Activated CD4-positive, alpha-beta T cell treated with anti-CD3 and anti-CD28 coated beads for 36 hours (primary cell): ENCODE results near the gene SIGMAR1. TPM values are rescaled to one million over a fixed set of nuclear protein-coding genes. Genes with fewer than 3 reads are reported as not detected.

Experiments used
- ATAC-seq: fragments of 200-7000 bp; cut with Tn5 transposase; one replicate; pipeline ENCODE4 v1.10.0; 2021; ENCODE audit warnings: mild to moderate bottlenecking, moderate library complexity
- CTCF ChIA-PET: fragments of 350-600 bp; sonication (Branson Sonifier 250); formaldehyde crosslinking; loops from one replicate; lab custom pipeline; 2021; ENCODE audit warnings: antibody characterized with exemption; lab: Charles Lee
- POLR2A ChIA-PET: fragments of 350-600 bp; sonication (Branson Sonifier 250); formaldehyde crosslinking; loops from one replicate; lab custom pipeline; 2021; ENCODE audit warnings: antibody characterized with exemption, inconsistent platforms; lab: Charles Lee
- DNase-seq: peaks from one replicate; pipeline ENCODE4 v3.0.0-alpha.2; 2020
- H3K27ac Mint-ChIP-seq: one replicate; pipeline ENCODE4 v1.8.0; 2021; ENCODE audit warnings: mixed read lengths
- H3K27me3 Mint-ChIP-seq: one replicate; pipeline ENCODE4 v1.8.0; 2021; ENCODE audit warnings: mixed read lengths
- H3K36me3 Mint-ChIP-seq: one replicate; pipeline ENCODE4 v1.8.0; 2021; ENCODE audit warnings: low read depth, mixed read lengths
- H3K4me1 Mint-ChIP-seq: one replicate; pipeline ENCODE4 v1.8.0; 2021; ENCODE audit warnings: mixed read lengths
- H3K4me3 Mint-ChIP-seq: one replicate; pipeline ENCODE4 v1.8.0; 2021; ENCODE audit warnings: mild to moderate bottlenecking, moderate library complexity, mixed read lengths
- H3K9me3 Mint-ChIP-seq: one replicate; pipeline ENCODE4 v1.8.0; 2021; ENCODE audit warnings: low read depth, mixed read lengths
- intact Hi-C, 2 experiments: fragments of 100-400 bp; cut with DNase I in 1 of 2; cut with micrococcal nuclease in 1 of 2; formaldehyde crosslinking; loops; one replicate each; pipeline versions ENCODE4 v1.14.2 to v1.15.1; 2022 to 2024; cut with DNase I, micrococcal nuclease
- total RNA-seq, 2 experiments: library from RNA; stranded (reverse); gene quantifications; one replicate each; pipeline ENCODE4 v1.2.3, GENCODE V29; 2021

Gene SIGMAR1
- total RNA-seq, 2 experiments from 2014 or later: 63.6 to 68.0 TPM

DNA sequence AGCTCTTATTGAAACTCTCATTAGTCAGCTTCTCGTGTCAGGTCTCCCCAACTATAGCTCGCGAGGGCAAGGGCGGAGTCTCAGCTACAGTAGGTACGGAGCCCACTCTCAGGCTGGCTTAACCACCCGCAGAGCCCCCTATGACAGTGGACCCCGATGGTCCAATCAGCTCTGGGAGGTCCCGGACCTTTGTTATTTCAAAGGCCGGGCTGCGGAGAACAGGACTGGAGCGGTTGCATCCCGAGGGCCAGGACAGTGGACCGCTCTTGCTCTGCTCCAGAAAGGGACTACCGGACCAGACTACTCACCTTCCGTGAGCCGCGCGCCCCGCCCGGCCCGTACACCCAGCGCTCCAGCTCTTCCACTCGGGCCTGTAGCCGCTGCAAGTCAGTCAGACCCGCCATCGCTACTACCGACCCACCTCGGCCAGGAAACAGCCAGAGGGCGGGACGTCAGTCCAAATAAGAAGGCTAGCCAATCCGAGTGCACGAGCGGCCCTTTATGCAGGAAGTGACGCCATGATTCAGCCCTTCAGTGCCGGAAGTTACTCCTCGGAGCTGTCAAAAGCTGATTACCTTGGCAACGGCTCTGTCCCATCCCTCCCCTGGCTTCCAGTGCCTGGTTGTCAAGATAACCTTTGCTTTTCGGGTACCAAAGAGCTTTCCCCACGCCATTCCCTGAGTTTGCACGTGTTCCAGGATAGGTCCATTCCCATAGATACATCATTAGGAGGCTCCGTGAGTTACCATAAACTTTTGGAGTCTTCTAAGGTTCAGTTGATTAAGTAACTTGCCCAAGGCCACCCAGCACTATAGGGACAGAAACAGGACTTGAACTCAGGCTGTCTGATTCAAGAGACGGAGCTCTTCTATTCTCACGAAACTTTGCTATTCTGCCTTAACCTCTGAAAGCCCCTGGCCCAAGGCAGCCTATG is 17.3 kb downstream of the SIGMAR1 start, which contains the start of gene DCTN3:
TSS of gene DCTN3 (minus strand) at position 435 of the 934 bp plus-strand sequence. CDS start at position 404, 31 bp downstream.
- H3K27ac Mint-ChIP-seq: peak within 1 kb of the TSS; percentile 77
- peaks cover 25% of the 10 kb centered on the region for H3K27me3 Mint-ChIP-seq
- peaks cover 25% of the 10 kb centered on the region for H3K4me1 Mint-ChIP-seq
- ChIA-PET POLR2A (interaction anchor here (0.5 to 1.8 kb wide), 5 partner anchors 8 to 18 kb away, joined by 3 to 6 read pairs (median 4); partner anchors contain the start of gene RPP25L), CTCF (interaction anchor here (0.6 to 4.9 kb wide), 16 partner anchors 8 to 243 kb away, joined by 3 to 47 read pairs (median 4); partner anchors contain the start of genes ARID3C, GALT, MYORG and RPP25L)
- H3K36me3 Mint-ChIP-seq: peaks cover 1% of the 10 kb centered on the region
- H3K4me3 Mint-ChIP-seq: peak within 1 kb of the TSS; percentile 88
- intact Hi-C loops: loop anchor here (1.0 to 2.0 kb wide), 9 partner anchors 8 to 571 kb away; partner anchors contain the start of genes RPP25L (in 2 of the 2), DNAI1 (in 1 of the 2), DNAJB5 (in 1 of the 2) and FAM219A (in 1 of the 2)
- DNase-seq: peak; percentile 95
- H3K9me3 Mint-ChIP-seq: no peaks in the 10 kb centered on the region
- ATAC-seq: peak; percentile 99

DNA sequence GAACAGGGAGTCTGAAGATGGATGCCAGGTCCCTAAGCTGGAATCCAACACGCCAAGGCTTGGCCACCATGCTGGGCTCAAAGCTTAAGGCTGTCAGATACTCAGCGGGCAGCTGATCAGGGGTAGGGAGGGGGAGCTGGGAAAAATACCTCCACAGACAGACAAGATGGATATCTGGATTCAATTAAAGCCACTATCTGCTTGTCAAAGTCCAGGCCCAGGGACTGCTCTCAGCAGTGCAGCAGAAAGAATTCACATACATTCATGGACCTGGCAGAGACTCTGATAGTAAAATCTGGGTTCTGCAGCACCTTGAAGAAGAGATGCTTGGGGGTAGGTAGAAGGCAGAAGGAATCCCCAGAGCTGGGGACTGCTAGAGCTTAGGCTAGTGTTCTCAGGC is 22.5 kb downstream of the SIGMAR1 start:
- H3K4me1 Mint-ChIP-seq: peaks cover 25% of the 10 kb centered on the region
- no peak for ATAC-seq
- H3K36me3 Mint-ChIP-seq: peaks cover 14% of the 10 kb centered on the region
- DNase-seq: no peak
- no peak overlapping the region for H3K27ac Mint-ChIP-seq
- H3K27me3 Mint-ChIP-seq: no peaks in the 10 kb centered on the region
- H3K9me3 Mint-ChIP-seq: no peaks in the 10 kb centered on the region
- ChIA-PET CTCF (interaction anchor here (0.6 to 2.8 kb wide), 5 partner anchors 8 to 442 kb away, joined by 3 to 27 read pairs (median 4); no protein-coding TSS in a partner anchor), POLR2A (no interaction called here)
- H3K4me3 Mint-ChIP-seq: no peak overlapping the region
- intact Hi-C loops: loop anchor here in 1 of 2 experiments (10.0 kb wide), 1 partner anchor 440 kb away; the partner anchor contains the start of gene UBAP1

DNA sequence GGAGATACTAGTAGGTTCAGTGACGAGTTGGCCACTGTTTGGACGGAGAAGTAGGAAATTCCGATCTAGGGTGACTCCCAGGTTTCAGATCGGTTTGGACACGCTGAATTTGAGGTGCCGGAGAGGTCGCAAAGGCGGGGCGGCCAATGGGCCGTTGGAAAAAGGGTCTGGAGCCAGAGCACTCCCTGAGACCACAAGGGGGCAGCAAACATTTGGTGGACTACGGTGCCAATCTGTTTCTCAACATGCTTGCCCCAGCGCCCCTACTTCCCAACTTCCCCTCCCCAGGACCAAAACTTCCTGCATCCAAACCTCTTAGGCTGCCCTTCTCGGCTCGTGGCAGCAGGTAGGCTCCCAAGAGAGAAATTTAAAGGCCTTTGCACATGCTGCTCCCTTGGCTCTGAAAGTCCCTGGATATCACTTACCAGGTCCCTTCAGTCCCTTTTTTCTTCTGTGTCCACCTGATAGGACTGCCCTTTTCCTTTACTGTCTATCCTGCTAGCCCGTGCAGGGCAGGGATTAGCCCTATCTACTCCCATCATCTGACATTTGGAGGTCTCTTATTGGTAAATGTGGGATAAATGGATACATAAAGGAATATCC is 24.7 kb downstream of the SIGMAR1 start:
- Mint-ChIP-seq H3K27ac (peak overlapping the region; percentile 93), H3K9me3 (no peaks in the 10 kb centered on the region), H3K27me3 (no peaks in the 10 kb centered on the region), H3K36me3 (peaks cover 19% of the 10 kb centered on the region), H3K4me3 (peak overlapping the region; percentile 86), H3K4me1 (peaks cover 16% of the 10 kb centered on the region)
- DNase-seq (peak; percentile 82), ATAC-seq (peak; percentile 52)
- CTCF ChIA-PET: interaction anchor here (0.8 to 2.8 kb wide), 11 partner anchors 13 to 209 kb away, joined by 3 to 27 read pairs (median 5); partner anchors contain the start of gene SIGMAR1
- intact Hi-C loops: loop anchor here (1.0 to 10.0 kb wide), 14 partner anchors 7 to 564 kb away; partner anchors contain the start of genes DCTN3 (in 2 of the 2), DNAI1 (in 2 of the 2), FAM219A (in 2 of the 2) and DNAJB5 (in 1 of the 2)
- POLR2A ChIA-PET: interaction anchor here (1.0 kb wide), 2 partner anchors 8 to 33 kb away, joined by 3 read pairs; partner anchors contain the start of gene DCTN3

DNA sequence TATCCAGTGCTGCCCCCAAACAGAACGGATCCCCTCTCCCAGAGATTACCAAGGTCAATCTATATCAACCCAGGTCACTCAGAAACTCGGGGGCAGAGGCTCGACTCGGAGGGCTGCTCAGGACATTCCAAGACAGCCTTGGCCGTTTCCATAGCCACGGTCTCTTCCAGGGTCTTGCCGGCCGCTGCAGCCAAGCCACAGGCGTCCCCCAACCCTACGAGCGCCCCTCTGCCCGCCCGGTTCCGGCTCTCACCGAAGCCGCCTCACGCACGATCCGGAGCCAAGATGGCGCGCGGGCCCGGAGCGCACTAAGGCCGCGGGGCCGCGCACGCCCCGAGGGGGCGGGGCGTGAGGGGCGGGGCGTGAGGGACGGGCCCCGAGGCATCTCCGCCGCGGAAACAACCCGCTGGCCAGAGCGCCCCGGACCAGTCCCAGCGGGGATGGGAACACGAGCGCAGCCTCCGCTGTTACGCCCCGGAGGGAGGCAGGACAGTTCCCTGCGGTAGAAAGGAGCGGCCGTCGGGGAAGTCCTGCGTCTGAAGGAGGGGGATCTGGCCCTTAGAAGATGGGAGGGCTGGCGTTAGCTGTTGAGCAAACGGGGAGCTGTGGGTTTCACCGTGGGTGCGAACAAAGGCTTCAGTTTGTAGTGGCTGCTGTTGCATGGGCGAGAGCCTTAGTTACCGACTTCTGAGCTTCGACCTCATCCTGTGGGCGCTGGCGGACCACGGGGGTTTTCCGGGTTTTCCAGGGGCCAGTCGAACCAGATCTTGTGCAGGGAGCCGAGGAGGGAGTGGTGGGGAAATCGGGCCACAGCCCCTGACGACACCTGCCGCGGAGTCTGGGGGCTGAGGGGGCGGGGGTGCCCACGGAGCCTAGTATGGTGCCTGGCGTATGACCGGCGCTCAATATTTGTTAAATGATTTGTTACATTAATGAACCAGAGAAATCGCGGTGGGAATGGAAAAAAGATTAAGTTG is 25.5 kb downstream of the SIGMAR1 start, which contains the start of gene RPP25L:
TSS of gene RPP25L (minus strand) at position 287 of the 977 bp plus-strand sequence. CDS start 801 bp downstream, outside the sequence.
- peak within 1 kb of the TSS; percentile 86 for H3K4me3 Mint-ChIP-seq
- no peaks in the 10 kb centered on the region for H3K9me3 Mint-ChIP-seq
- peaks cover 19% of the 10 kb centered on the region for H3K36me3 Mint-ChIP-seq

DNA sequence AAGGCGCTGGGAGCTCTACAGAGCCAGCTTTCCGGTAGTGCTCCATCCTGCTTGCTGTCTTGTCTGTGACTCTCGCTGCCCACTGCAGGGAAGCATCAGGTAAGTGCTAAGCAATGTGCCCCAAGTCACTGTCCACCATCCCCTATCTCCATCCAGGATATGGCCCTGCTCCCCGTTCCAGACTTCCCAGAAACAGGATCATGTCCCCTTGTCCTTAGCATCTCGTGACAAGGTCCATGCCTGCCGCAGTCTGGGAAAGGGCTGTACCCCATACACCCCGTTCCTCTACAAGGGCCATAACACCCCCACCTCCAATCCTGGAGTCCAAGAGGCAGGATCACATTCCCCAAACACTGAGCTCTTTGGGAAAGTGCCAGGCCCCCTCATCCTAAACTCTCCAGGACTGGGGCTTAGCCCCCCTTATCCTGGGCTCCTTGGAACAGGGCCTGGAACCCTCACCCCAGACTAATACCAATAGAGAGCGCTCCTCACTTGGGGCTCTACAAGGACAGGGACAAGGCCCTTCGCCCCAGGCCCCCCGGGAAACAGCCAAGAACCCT is 26.3 kb downstream of the SIGMAR1 start:
- ChIA-PET POLR2A (interaction anchor here (0.7 kb wide), 1 partner anchor 26 kb away, joined by 3 read pairs; no protein-coding TSS in a partner anchor), CTCF (interaction anchor here (1.0 to 2.7 kb wide), 5 partner anchors 20 to 91 kb away, joined by 3 to 26 read pairs (median 8); partner anchors contain the start of gene SIGMAR1)
- Mint-ChIP-seq H3K27me3 (no peaks in the 10 kb centered on the region), H3K9me3 (no peaks in the 10 kb centered on the region), H3K4me3 (peak overlapping the region; percentile 86), H3K36me3 (peaks cover 19% of the 10 kb centered on the region), H3K4me1 (peaks cover 16% of the 10 kb centered on the region), H3K27ac (peak overlapping the region; percentile 93)
- ATAC-seq: peak; percentile 20
- intact Hi-C loops: loop anchor here (5.0 to 10.0 kb wide), 3 partner anchors 36 to 437 kb away; partner anchors contain the start of genes GALT (in 1 of the 2) and UBAP1 (in 1 of the 2)
- DNase-seq: no peak

More for the DNA sequence above, 25.5 kb downstream of the SIGMAR1 start, which contains the start of gene RPP25L:
- Mint-ChIP-seq H3K27ac (peak within 1 kb of the TSS; percentile 93), H3K4me1 (peaks cover 16% of the 10 kb centered on the region), H3K27me3 (no peaks in the 10 kb centered on the region)
- DNase-seq (peak; percentile 91), ATAC-seq (peak; percentile 97)
- ChIA-PET CTCF (interaction anchor here (0.7 to 2.7 kb wide), 8 partner anchors 8 to 1130 kb away, joined by 3 to 26 read pairs (median 6); partner anchors contain the start of genes DCTN3 and SIGMAR1), POLR2A (interaction anchor here (1.0 kb wide), 2 partner anchors 8 to 34 kb away, joined by 3 read pairs; partner anchors contain the start of gene DCTN3)
- intact Hi-C loops: loop anchor here (1.0 to 10.0 kb wide), 14 partner anchors 8 to 563 kb away; partner anchors contain the start of genes DCTN3 (in 2 of the 2), DNAI1 (in 2 of the 2), FAM219A (in 2 of the 2) and DNAJB5 (in 1 of the 2)

DNA sequence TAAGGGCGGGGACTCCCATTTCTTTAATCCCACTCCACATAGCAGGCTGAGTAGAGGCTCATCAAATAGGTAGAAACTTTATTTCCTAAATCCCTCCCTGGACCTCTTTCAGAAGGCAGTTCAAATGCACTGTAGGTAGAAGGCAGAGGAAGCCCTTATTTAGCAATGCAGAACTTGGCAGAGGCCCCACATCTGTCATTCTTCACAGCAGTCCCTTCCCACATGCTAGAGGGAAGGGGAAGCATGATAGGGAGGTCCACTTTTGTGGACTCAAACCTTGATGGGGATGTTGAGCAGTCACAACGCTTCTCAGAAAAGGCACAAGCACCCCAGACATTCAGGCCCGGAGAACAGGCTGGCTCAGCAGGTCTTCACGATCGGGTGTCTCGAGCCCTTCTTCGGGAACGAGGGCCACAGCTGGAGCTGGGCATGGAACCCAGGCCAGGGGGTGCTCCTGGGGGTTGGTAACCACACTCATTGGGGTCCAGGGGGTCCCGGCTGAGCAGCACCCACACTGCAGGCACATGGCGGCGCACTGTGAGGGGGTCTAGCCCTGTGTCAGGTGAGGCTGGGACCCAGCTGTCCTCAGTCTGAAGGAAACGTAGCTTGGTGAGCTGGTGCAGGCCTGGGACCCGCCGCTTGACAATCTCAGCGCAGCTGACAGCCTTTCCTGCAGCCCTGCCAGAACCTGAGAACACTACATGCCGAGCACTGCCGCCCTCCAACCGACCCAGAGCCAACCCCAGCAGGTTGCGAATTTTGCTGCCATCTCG is 27.0 kb downstream of the SIGMAR1 start:
- POLR2A ChIA-PET: interaction anchor here (0.7 kb wide), 1 partner anchor 26 kb away, joined by 3 read pairs; no protein-coding TSS in a partner anchor
- DNase-seq: no peak

DNA sequence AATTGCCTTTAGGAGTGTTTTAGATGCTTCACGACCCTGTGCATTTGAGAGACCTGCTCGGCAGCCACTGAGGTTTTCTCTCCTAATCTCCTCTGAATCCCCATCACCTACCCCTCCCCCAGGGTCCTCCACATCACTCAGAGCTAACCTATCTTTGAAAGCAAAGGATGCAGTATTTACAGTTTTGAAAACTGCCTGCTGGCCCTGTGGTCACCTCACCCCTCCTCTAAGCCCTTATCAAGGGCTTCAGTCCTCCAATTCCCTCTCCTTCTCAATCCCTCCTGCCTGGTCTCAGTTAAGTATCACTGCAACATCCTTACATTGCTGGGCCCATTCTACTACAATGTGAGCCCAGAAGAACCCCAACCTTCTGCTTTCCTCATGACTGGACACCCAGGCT is 30.3 kb downstream of the SIGMAR1 start:
- no peak overlapping the region for H3K27ac Mint-ChIP-seq
- CTCF ChIA-PET: interaction anchor here (0.5 to 1.3 kb wide), 8 partner anchors 10 to 1192 kb away, joined by 3 to 4 read pairs (median 3); partner anchors contain the start of gene SIGMAR1
- H3K4me1 Mint-ChIP-seq: peaks cover 12% of the 10 kb centered on the region
- intact Hi-C loops: loop anchor here in 1 of 2 experiments (2.0 kb wide), 1 partner anchor 15 kb away; no protein-coding TSS in a partner anchor
- no peaks in the 10 kb centered on the region for H3K9me3 Mint-ChIP-seq
- POLR2A ChIA-PET: no interaction called here
- peaks cover 2% of the 10 kb centered on the region for H3K27me3 Mint-ChIP-seq
- H3K4me3 Mint-ChIP-seq: no peak overlapping the region
- ATAC-seq: no peak
- DNase-seq: no peak
- H3K36me3 Mint-ChIP-seq: peaks cover 14% of the 10 kb centered on the region

More for the DNA sequence above, 27.0 kb downstream of the SIGMAR1 start:
- intact Hi-C loops: loop anchor here (5.0 to 10.0 kb wide), 3 partner anchors 37 to 436 kb away; partner anchors contain the start of genes GALT (in 1 of the 2) and UBAP1 (in 1 of the 2)
- Mint-ChIP-seq H3K4me1 (peaks cover 16% of the 10 kb centered on the region), H3K27ac (no peak overlapping the region), H3K4me3 (peak overlapping the region; percentile 86), H3K9me3 (no peaks in the 10 kb centered on the region), H3K27me3 (no peaks in the 10 kb centered on the region), H3K36me3 (peaks cover 19% of the 10 kb centered on the region)
- CTCF ChIA-PET: interaction anchor here (1.0 to 2.6 kb wide), 4 partner anchors 20 to 27 kb away, joined by 3 to 26 read pairs (median 6); partner anchors contain the start of gene SIGMAR1
- ATAC-seq: no peak

DNA sequence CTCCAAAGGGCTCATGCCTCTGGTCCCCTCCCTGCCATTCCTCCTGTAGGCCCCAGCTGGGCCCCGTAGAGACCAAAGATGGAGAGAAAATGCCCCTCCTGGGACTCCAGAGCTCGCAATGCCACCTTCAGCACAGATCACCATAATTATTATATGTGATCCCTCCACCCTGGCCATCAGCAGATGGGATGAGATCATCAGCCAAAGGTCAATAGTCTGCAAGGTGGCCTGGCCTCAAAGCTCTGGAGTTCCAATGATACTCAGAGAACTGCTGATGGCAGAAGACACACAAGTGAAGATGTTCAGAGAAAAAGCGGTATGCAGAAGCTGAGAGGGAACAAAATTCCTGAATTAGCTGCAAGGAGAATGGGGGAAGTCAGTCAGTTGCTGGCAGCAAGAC is 30.7 kb downstream of the SIGMAR1 start:
- ChIA-PET POLR2A (no interaction called here), CTCF (interaction anchor here (0.6 to 1.4 kb wide), 12 partner anchors 10 to 1191 kb away, joined by 3 to 4 read pairs (median 3); partner anchors contain the start of gene SIGMAR1)
- Mint-ChIP-seq H3K9me3 (no peaks in the 10 kb centered on the region), H3K27ac (no peak overlapping the region), H3K27me3 (peaks cover 2% of the 10 kb centered on the region), H3K36me3 (peaks cover 14% of the 10 kb centered on the region), H3K4me1 (peaks cover 12% of the 10 kb centered on the region), H3K4me3 (no peak overlapping the region)
- DNase-seq: no peak
- ATAC-seq: no peak
- intact Hi-C loops: loop anchor here in 1 of 2 experiments (2.0 kb wide), 1 partner anchor 14 kb away; no protein-coding TSS in a partner anchor
